K562 (cell line): ENCODE data around the gene PPCDC. TPM values are rescaled to one million over a fixed set of nuclear protein-coding genes. Genes with fewer than 3 reads are reported as not detected.
A peak's percentile ranks its signal among the peaks of the same experiment; 100 is the strongest.

ENCODE experiments used
- ATAC-seq: fragments of 200-7000 bp; cut with Tn5 transposase; 3 replicates; pipeline ENCODE4 v1.9.1; 2020; ENCODE audit warnings: moderate library complexity
- BruUV-seq: library from RNA; stranded (reverse); fragments of 400-500 nt; replicated peaks from 2 replicates; lab custom pipeline; 2021; lab: Mats Ljungman, UMichigan
- CTCF ChIA-PET: fragments of 300-600 bp; formaldehyde crosslinking; extraction: SDS; loops from one replicate; lab custom pipeline; 2021; ENCODE audit warnings: low intra/inter-chr PET ratio; lab: Yijun Ruan, JAX
- POLR2A ChIA-PET: fragments of 300-600, 350-650 bp; sonication (Branson Sonifier 250); formaldehyde crosslinking; extraction: SDS; loops from one replicate; lab custom pipeline; 2021; ENCODE audit warnings: antibody characterized with exemption, inconsistent platforms; lab: Yijun Ruan, JAX
- DNase-seq, 4 experiments: peaks; one replicate each; pipeline versions ENCODE4 v3.0.0 to v3.0.0-alpha.2; 2011 to 2018; ENCODE audit warnings: low spot score in 3 of 4, mixed read lengths in 3 of 4; ENCODE audit errors: extremely low read depth in 1 of 4
- FAIRE-seq: peaks from 2 replicates; lab custom pipeline; 2011; peaks lifted over from hg19 to GRCh38; lab: Jason Lieb, UNC
- H2AFZ ChIP-seq: 2 replicates; pipeline ENCODE4 v1.6.0; 2011; ENCODE audit warnings: low read depth, low read length, control low read depth, inconsistent platforms
- H3K27ac ChIP-seq: fragments of 200-600 bp; 3 replicates; pipeline ENCODE4 v1.8.0; 2011; ENCODE audit warnings: low read depth, mild to moderate bottlenecking, control low read depth, inconsistent platforms, low read length, moderate library complexity, mixed read lengths; ENCODE audit errors: extremely low read depth
- H3K27me3 ChIP-seq, 2 experiments: fragments of 300-600 bp in 1 of 2; 2 replicates in 1 of 2; 3 replicates in 1 of 2; pipeline versions ENCODE4 v1.6.0 to v1.8.0; 2011; ENCODE audit warnings: inconsistent platforms in 2 of 2, low read length in 2 of 2, mild to moderate bottlenecking in 1 of 2, mixed read lengths in 1 of 2, moderate library complexity in 1 of 2; ENCODE audit not compliant: control insufficient read depth in 2 of 2, insufficient read depth in 2 of 2
- H3K36me3 ChIP-seq: fragments of 300-600 bp; 3 replicates; pipeline ENCODE4 v1.8.0; 2011; ENCODE audit warnings: mild to moderate bottlenecking, low read length, inconsistent platforms; ENCODE audit not compliant: control insufficient read depth, insufficient read depth
- H3K4me1 ChIP-seq, 2 experiments: fragments of 200-600 bp in 1 of 2; replicated peaks in 1 of 2; 2 replicates in 1 of 2; 3 replicates in 1 of 2; pipeline versions ENCODE4 v1.5.1 to v1.8.0; 2011; ENCODE audit warnings: inconsistent platforms in 2 of 2, low read length in 2 of 2, mild to moderate bottlenecking in 1 of 2, mixed read lengths in 1 of 2, moderate library complexity in 1 of 2; ENCODE audit not compliant: control insufficient read depth in 2 of 2, insufficient read depth in 2 of 2
- H3K4me2 ChIP-seq: 2 replicates; pipeline ENCODE4 v1.6.1; 2011; ENCODE audit warnings: low read length, control low read depth, inconsistent platforms, mixed read lengths; ENCODE audit not compliant: insufficient read depth
- H3K4me3 ChIP-seq: fragments of 200-600 bp; sonication (generic), shearing (Covaris generic); 2 replicates; pipeline ENCODE4 v1.5.1; 2016; ENCODE audit warnings: control low read depth, inconsistent platforms
- H3K79me2 ChIP-seq: fragments of 200-600 bp; 3 replicates; pipeline ENCODE4 v1.8.0; 2011; ENCODE audit warnings: low read length, inconsistent platforms; ENCODE audit not compliant: control insufficient read depth, insufficient read depth
- H3K9ac ChIP-seq, 2 experiments: 2 replicates each; pipeline versions ENCODE4 v1.6.0 to v1.6.1; 2011; ENCODE audit warnings: low read depth in 2 of 2, low read length in 2 of 2, control low read depth in 1 of 2, inconsistent platforms in 1 of 2, mild to moderate bottlenecking in 1 of 2, mixed read lengths in 1 of 2; ENCODE audit not compliant: insufficient read depth in 1 of 2
- H3K9me1 ChIP-seq: one replicate; pipeline ENCODE4 v1.6.0; 2011; ENCODE audit warnings: inconsistent platforms, mild to moderate bottlenecking, low read length, moderate library complexity; ENCODE audit not compliant: control insufficient read depth, insufficient read depth
- H3K9me3 ChIP-seq: replicated peaks from 2 replicates; pipeline ENCODE4 v1.5.1; 2011; ENCODE audit warnings: low read depth, low read length, inconsistent platforms; ENCODE audit not compliant: control insufficient read depth, insufficient read depth
- H4K20me1 ChIP-seq: replicated peaks from 2 replicates; pipeline ENCODE4 v1.6.1; 2011; ENCODE audit warnings: low read length, inconsistent platforms, mixed read lengths; ENCODE audit not compliant: control insufficient read depth, insufficient read depth
- KLF1 ChIP-seq: fragments of 450-650 bp; IDR thresholded peaks from 2 replicates; pipeline ENCODE4 v1.6.1; 2016; ENCODE audit warnings: missing genetic modification characterization, missing compliant biosample characterization
- ZNF23 ChIP-seq: fragments of 250-450 bp; sonication (Bioruptor Pico); IDR thresholded peaks from 2 replicates; pipeline ENCODE4 v1.4.0; 2020; ENCODE audit warnings: mild to moderate bottlenecking
- ZNF696 ChIP-seq: fragments of 250-450 bp; sonication (Bioruptor Pico); conservative IDR thresholded peaks from 2 replicates; pipeline ENCODE4 v1.4.0; 2020; ENCODE audit warnings: mild to moderate bottlenecking, moderate library complexity
- WGBS: fragments of 100-300 bp; shearing (Covaris generic); methylation state at CpG from one replicate; pipeline ENCODE4 v1.1.6; 2016; ENCODE audit warnings: low coverage, mixed read lengths; ENCODE audit not compliant: insufficient coverage; ENCODE audit errors: missing lambda C conversion rate; 5-methylcytosine and 5-hydroxymethylcytosine counted together
- in situ Hi-C: fragments of 300-500 bp; cut with MboI; formaldehyde crosslinking; loops from 4 replicates; pipeline ENCODE4 v1.15.0; 2018; ENCODE audit warnings: inconsistent platforms, mixed read lengths
- intact Hi-C: fragments of 100-400 bp; cut with micrococcal nuclease; formaldehyde crosslinking; loops from 2 replicates; pipeline ENCODE4 v1.14.2; 2022
- polyA plus RNA-seq, 8 experiments: library from polyadenylated mRNA; depleted of rRNA in 4 of 8; stranded (reverse) in 5 of 8; unstranded in 3 of 8; fragments of >200 nt; fragmentation: Nextera tagmentation in 2 of 8; fragmentation: Illumina TruSeq in 1 of 8; extraction: Ambion mirVana in 2 of 8; extraction: Trizol in 1 of 8; gene quantifications; 2 replicates each; pipeline versions ENCODE4 v1.2.1 to v1.2.3, GENCODE V29; 2011 to 2014; ENCODE audit warnings: inconsistent platforms in 1 of 8, missing spikeins in 1 of 8
- total RNA-seq, 7 experiments: library from RNA; depleted of rRNA in 6 of 7; stranded (reverse); fragments of >200 nt in 6 of 7; fragmentation: Illumina TruSeq in 2 of 7; extraction: Trizol in 2 of 7; gene quantifications; 2 replicates each; pipeline versions ENCODE4 v1.2.1 to v1.2.3, GENCODE V29; 2011 to 2021; ENCODE audit warnings: low replicate concordance in 1 of 7
- TF ChIP-seq, protein P1 (sequence below), 2 experiments: fragments of 450-650 bp; conservative IDR thresholded peaks; 2 replicates each; pipeline ENCODE4 v1.6.1; 2017; ENCODE audit warnings: mild to moderate bottlenecking in 2 of 2, moderate library complexity in 2 of 2
- TF ChIP-seq, protein P2 (sequence below): IDR thresholded peaks from 3 replicates; pipeline ENCODE4 v1.6.1; 2011; ENCODE audit warnings: borderline replicate concordance, mild to moderate bottlenecking, moderate library complexity; ENCODE audit not compliant: insufficient read length; ENCODE audit errors: extremely low read depth

The PPCDC gene
- total and polyA plus RNA-seq, 9 of the 15 experiments (the other 6 are each of a cell fraction or from before 2014, with no cell fraction given) = 10.9 to 53.6 (median 16.7) TPM

DNA sequence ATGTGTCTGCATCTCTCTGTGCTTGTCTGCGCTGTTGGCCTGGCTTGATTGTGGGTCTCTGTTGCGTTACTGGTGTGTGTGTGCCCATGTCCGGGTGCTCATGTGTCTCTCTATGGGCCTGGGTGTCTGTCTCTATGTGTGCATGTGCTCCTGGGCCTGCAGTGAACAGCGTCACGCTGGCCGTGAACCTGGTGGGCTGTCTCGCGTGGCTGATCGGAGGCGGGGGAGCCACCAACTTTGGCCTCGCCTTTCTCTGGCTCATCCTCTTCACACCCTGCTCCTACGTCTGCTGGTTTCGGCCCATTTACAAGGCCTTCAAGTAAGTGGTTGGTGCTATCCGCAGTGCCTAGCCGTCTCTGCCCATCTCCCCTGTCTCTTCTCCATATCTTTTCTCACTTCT is 7.0 kb upstream of the PPCDC start:
- intact Hi-C loops (no loop called here), in situ Hi-C loops (no loop called here)
- Histone ChIP-seq H3K36me3 (no peaks in the 10 kb centered on the region), H4K20me1 (no peaks in the 10 kb centered on the region), H3K4me1 (peaks cover 0 to 4% of the 10 kb centered on the region in 2 experiments; a peak in 2 of 5 replicates), H3K9me1 (no peaks in the 10 kb centered on the region), H3K4me2 (no peak overlapping the region), H3K9ac (no peak overlapping the region), H3K4me3 (no peak overlapping the region), H3K27ac (no peak overlapping the region), H3K27me3 (peaks cover 4 to 24% of the 10 kb centered on the region in 2 experiments; a peak in 4 of 5 replicates), H3K79me2 (no peaks in the 10 kb centered on the region), H3K9me3 (no peaks in the 10 kb centered on the region), H2AFZ (no peak overlapping the region)
- TF ChIP-seq KLF1 (tag) (no peak), ZNF696 (CRISPR knock-in tag) (no peak), ZNF23 (CRISPR knock-in tag) (no peak)
- ChIA-PET POLR2A (interaction anchor here (0.6 kb wide), 1 partner anchor 194 kb away, joined by 3 read pairs; no protein-coding TSS in a partner anchor), CTCF (no interaction called here)
- ATAC-seq (no peak), DNase-seq (no peak), FAIRE-seq (no peak)
- no TSS peak for BruUV-seq
- WGBS = 58% methylated on average over 15 of the region's 15 CpGs

DNA sequence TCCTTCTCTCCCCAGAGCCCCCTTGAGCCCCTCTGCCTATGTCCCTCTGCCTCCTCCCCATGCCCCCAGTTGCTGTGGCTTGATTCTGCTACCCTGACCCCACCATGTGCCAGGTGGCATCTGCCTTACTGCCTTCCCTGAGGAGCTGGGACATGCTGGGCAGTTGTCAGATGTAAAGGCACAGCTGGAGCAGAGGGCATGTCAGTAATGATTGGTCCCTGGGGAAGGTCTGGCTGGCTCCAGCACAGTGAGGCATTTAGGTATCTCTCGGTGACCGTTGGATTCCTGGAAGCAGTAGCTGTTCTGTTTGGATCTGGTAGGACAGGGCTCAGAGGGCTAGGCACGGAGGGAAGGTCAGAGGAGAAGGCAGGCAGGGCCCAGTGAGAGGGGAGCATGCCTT is 3.5 kb upstream of the PPCDC start:
- H3K9me3 ChIP-seq = no peaks in the 10 kb centered on the region
- H3K9me1 ChIP-seq = no peaks in the 10 kb centered on the region
- peak overlapping the region in 1 of 2 experiments; percentile 39; a peak in 1 of 4 replicates for H3K9ac ChIP-seq
- no peak for DNase-seq
- peaks cover 10 to 22% of the 10 kb centered on the region in 2 experiments; a peak in 4 of 5 replicates for H3K4me1 ChIP-seq
- peaks cover 14% of the 10 kb centered on the region for H3K79me2 ChIP-seq
- peaks cover 0 to 5% of the 10 kb centered on the region in 2 experiments; a peak in 1 of 5 replicates for H3K27me3 ChIP-seq
- TF ChIP-seq, protein P1, sequence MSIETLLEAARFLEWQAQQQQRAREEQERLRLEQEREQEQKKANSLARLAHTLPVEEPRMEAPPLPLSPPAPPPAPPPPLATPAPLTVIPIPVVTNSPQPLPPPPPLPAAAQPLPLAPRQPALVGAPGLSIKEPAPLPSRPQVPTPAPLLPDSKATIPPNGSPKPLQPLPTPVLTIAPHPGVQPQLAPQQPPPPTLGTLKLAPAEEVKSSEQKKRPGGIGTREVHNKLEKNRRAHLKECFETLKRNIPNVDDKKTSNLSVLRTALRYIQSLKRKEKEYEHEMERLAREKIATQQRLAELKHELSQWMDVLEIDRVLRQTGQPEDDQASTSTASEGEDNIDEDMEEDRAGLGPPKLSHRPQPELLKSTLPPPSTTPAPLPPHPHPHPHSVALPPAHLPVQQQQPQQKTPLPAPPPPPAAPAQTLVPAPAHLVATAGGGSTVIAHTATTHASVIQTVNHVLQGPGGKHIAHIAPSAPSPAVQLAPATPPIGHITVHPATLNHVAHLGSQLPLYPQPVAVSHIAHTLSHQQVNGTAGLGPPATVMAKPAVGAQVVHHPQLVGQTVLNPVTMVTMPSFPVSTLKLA (conservative IDR thresholded peaks at IDR 0.05) = no peak
- TF ChIP-seq, protein P2, sequence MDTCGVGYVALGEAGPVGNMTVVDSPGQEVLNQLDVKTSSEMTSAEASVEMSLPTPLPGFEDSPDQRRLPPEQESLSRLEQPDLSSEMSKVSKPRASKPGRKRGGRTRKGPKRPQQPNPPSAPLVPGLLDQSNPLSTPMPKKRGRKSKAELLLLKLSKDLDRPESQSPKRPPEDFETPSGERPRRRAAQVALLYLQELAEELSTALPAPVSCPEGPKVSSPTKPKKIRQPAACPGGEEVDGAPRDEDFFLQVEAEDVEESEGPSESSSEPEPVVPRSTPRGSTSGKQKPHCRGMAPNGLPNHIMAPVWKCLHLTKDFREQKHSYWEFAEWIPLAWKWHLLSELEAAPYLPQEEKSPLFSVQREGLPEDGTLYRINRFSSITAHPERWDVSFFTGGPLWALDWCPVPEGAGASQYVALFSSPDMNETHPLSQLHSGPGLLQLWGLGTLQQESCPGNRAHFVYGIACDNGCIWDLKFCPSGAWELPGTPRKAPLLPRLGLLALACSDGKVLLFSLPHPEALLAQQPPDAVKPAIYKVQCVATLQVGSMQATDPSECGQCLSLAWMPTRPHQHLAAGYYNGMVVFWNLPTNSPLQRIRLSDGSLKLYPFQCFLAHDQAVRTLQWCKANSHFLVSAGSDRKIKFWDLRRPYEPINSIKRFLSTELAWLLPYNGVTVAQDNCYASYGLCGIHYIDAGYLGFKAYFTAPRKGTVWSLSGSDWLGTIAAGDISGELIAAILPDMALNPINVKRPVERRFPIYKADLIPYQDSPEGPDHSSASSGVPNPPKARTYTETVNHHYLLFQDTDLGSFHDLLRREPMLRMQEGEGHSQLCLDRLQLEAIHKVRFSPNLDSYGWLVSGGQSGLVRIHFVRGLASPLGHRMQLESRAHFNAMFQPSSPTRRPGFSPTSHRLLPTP = no peak
- in situ Hi-C loops = loop anchor here (10.0 kb wide), 1 partner anchor 655 kb away; no protein-coding TSS in a partner anchor
- H3K4me3 ChIP-seq = no peak overlapping the region
- H3K27ac ChIP-seq = no peak overlapping the region
- POLR2A ChIA-PET = no interaction called here
- no peak overlapping the region for H3K4me2 ChIP-seq
- intact Hi-C loops = no loop called here
- no peak for FAIRE-seq
- H4K20me1 ChIP-seq = no peaks in the 10 kb centered on the region
- CTCF ChIA-PET = no interaction called here
- H2AFZ ChIP-seq = no peak overlapping the region
- no TSS peak for BruUV-seq
- 48% methylated on average over 3 of the region's 3 CpGs for WGBS
- peaks cover under 1% of the 10 kb centered on the region; the same call in 1 of the 3 replicates for H3K36me3 ChIP-seq
- no peak for ATAC-seq
